ENCODE measurements around the gene HOXD11. TPM values are rescaled to one million over a fixed set of nuclear protein-coding genes. Genes with fewer than 3 reads are reported as not detected.

Gene HOXD11
- total RNA-seq, 1 donor from 2014 or later, result not detected

DNA sequence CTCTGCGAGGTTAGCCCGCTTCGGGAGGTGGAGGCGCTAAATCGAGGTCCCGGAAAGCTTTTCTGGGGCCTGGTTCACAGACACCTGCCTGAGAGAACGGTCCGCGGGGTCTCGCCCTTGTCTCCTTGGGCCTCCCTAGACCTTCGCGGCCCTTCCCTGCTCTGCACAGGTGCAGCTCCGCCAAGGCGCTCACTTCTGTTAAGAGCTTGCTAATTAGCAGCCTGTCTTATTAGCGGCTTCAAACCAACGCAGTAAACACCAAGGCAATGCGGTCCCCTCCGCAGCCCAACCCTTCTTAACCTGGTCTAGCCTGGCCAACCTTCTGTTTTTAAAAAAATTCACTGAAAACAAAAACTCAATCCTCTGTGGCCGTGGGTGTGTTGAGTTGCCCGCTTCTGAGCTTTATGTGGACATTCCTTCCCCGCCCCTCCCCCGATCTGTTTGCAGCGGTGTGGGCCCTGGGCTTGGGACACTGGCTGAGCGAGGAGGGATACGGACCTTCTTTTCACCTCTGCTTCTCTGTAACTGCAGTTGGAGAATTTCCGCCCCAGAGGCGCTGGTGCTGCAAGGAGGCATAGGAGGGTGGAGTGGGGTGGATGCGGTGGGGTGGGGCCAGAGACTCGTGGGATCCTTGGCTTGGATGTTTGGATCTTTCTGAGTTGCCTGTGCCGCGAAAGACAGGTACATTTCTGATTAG lies 40.9 kb downstream of the HOXD11 start:
- Mint-ChIP-seq H3K9me3 (ENCODE audit: unreplicated experiment) (peaks cover 3% of the 10 kb centered on the region), H3K4me1 (ENCODE audit: low read depth, unreplicated experiment) (no peaks in the 10 kb centered on the region), H3K27ac (ENCODE audit: unreplicated experiment) (no peak overlapping the region), H3K4me3 (ENCODE audit: unreplicated experiment) (no peak overlapping the region), H3K36me3 (ENCODE audit: unreplicated experiment) (no peaks in the 10 kb centered on the region), H3K27me3 (ENCODE audit: unreplicated experiment) (peaks cover 43% of the 10 kb centered on the region)
- no peak for DNase-seq
- no peak for TF ChIP-seq CTCF (IDR thresholded peaks at IDR 0.05; ENCODE audit: partially characterized antibody, unreplicated experiment)

- Mint-ChIP-seq H3K9me3 (ENCODE audit: unreplicated experiment) (peaks cover 3% of the 10 kb centered on the region), H3K27ac (ENCODE audit: unreplicated experiment) (no peak overlapping the region), H3K27me3 (ENCODE audit: unreplicated experiment) (peaks cover 45% of the 10 kb centered on the region), H3K36me3 (ENCODE audit: unreplicated experiment) (no peaks in the 10 kb centered on the region), H3K4me1 (ENCODE audit: low read depth, unreplicated experiment) (no peaks in the 10 kb centered on the region), H3K4me3 (ENCODE audit: unreplicated experiment) (no peak overlapping the region)
- TF ChIP-seq CTCF (IDR thresholded peaks at IDR 0.05; ENCODE audit: partially characterized antibody, unreplicated experiment), result no peak
- DNase-seq, result no peak
These were observed 41.8 kb downstream of the HOXD11 start for GRCh38 chr2:176148751-176149421.

DNA sequence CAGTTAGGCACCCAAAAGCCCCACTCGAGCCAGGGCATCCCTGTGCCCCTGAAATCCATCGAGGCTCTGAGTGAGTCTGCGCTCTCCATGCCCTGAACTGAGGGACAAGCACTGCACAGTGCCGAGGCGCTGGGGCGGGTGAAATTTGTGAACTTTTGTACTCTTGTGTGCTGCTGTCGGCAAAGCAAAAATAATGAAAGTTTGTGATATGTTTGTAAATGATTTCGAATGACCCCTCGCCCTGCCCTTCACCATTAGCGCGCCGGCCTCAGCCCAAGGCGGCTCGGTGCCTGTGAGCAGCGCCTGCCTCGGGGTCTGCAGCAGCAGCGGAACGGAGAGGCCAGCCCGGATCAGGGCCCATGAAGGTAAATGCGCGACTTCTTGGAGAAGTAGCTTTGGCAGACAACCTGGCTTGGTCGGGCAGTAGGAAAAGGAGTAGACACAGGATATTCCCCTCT lies 42.4 kb downstream of the HOXD11 start:
- DNase-seq, result no peak
- TF ChIP-seq CTCF (IDR thresholded peaks at IDR 0.05; ENCODE audit: partially characterized antibody, unreplicated experiment), result no peak
- no peak overlapping the region for H3K27ac Mint-ChIP-seq (ENCODE audit: unreplicated experiment)
- no peaks in the 10 kb centered on the region for H3K36me3 Mint-ChIP-seq (ENCODE audit: unreplicated experiment)
- H3K4me1 Mint-ChIP-seq (ENCODE audit: low read depth, unreplicated experiment), result no peaks in the 10 kb centered on the region
- H3K9me3 Mint-ChIP-seq (ENCODE audit: unreplicated experiment), result peaks cover 8% of the 10 kb centered on the region
- peaks cover 43% of the 10 kb centered on the region for H3K27me3 Mint-ChIP-seq (ENCODE audit: unreplicated experiment)
- H3K4me3 Mint-ChIP-seq (ENCODE audit: unreplicated experiment), result no peak overlapping the region

DNA sequence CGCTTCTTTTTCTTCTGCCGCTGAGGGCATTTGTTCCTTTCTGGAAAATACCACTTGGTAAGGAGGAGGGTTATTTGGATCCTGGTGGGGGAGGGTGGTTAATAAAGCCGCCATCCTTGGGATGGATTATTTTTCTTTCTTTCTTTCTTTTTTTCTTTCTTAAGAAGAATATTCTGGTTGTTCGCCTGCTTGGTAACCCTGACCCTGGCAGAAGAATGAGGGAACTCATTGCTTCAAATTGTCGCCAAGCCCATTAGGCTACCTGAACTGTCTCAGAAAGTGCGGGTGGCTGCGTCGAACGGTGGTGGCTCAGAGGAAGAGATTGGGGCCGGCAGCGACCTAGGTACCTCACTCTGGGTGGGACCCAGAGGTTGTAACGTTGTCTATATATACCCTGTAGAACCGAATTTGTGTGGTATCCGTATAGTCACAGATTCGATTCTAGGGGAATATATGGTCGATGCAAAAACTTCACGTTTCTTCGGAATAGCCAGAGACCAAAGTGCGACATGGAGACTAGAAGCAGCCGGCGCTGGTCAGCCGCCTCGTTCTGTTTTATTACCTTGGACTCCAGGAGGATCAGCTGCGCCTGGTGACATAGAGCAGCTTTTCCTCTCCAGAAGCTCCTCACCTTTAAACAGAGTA lies 43.0 kb downstream of the HOXD11 start:
- no peak for TF ChIP-seq CTCF (IDR thresholded peaks at IDR 0.05; ENCODE audit: partially characterized antibody, unreplicated experiment)
- no peaks in the 10 kb centered on the region for H3K36me3 Mint-ChIP-seq (ENCODE audit: unreplicated experiment)
- no peaks in the 10 kb centered on the region for H3K4me1 Mint-ChIP-seq (ENCODE audit: low read depth, unreplicated experiment)
- H3K4me3 Mint-ChIP-seq (ENCODE audit: unreplicated experiment), result no peak overlapping the region
- no peak overlapping the region for H3K27ac Mint-ChIP-seq (ENCODE audit: unreplicated experiment)
- DNase-seq, result no peak
- peaks cover 8% of the 10 kb centered on the region for H3K9me3 Mint-ChIP-seq (ENCODE audit: unreplicated experiment)
- peaks cover 45% of the 10 kb centered on the region for H3K27me3 Mint-ChIP-seq (ENCODE audit: unreplicated experiment)
